ENCODE results near the gene ST6GALNAC1. TPM values are rescaled to one million over a fixed set of nuclear protein-coding genes. Genes with fewer than 3 reads are reported as not detected.

ST6GALNAC1 gene
- polyA plus RNA-seq, 3 donors = not detected

DNA sequence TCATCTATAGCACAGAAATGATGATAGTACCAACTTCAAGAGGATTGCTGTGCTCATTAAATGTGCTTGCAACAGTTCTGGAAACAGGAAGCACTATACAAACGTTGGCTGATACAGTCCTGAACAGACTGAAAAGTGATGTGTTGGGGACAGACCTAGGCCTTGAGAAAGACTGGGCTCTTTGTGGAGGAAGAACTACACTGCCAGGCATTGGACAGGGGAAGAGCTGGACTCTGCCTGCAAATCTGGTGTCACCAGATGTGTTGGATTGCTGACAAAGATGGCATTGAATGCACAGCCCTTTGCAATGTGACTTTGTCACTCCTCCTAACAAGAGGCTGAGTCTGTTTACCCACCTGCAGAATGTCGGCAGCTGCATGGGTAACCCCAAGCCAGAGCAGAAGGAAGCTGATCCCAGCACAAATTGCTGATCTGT lies 45.5 kb downstream of the ST6GALNAC1 start:
- H3K4me1 ChIP-seq (ENCODE audit: control insufficient read depth in 1 of 2, insufficient read depth in 2 of 2, low read length in 2 of 2) = peaks cover 59 to 65% of the 10 kb centered on the region in 2 donors
- H3K27ac ChIP-seq (ENCODE audit: low read depth in 1 of 2, low read length in 2 of 2) = peak overlapping the region; percentile 84 to 94

DNA sequence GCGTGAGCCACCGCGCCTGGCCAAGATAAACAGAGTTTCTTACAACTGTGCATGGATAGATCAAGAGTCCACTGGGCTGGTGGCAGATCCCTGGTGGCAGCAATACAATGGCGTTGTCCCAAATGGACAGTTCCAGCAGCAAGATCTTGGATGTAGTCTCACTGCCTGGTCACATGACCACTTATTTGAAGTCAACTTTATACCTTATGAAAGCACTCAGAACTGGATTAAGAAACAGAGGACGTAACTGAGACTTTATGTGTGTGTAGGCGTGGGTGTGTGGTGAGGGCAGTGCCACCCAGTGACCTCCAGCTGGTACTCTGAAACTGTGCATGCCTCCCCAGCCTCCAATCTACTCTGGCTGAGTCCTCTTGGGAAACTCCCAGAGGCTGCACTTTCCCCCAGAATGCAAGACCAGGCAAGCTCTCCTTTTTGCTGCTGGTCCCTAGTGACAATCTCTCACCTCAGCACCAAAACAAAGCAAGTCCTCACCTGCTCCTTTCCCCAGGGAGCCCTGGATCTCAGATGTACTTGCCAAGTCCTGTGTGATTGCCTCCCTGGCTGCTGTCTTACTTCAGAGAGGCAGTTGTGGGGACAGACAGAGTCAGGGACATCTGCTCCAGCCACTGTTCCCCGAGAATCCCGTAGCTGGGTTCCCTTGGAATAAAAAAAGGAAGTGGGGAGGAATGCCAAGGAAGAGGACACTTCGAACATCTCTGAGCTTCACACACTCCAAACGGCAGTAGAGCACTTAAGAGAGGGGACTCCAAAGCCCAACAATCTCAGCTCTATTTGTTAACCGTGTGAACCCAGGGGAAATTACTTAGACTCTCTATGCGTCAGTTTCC lies 46.2 kb downstream of the ST6GALNAC1 start:
- intact Hi-C loops (cut with micrococcal nuclease) = no loop called here
- peak overlapping the region; percentile 63 for H3K9ac ChIP-seq (ENCODE audit: insufficient read depth, low read length, poor library complexity, severe bottlenecking)
- peak overlapping the region; percentile 34 to 59 for H3K4me3 Mint-ChIP-seq
- H3K4me3 ChIP-seq (replicated peaks in 1 of 3; ENCODE audit: low read depth in 2 of 3, low read length in 3 of 3) = peak overlapping the region in 1 of 3 experiments; percentile 31
- no peaks in the 10 kb centered on the region for H3K27me3 ChIP-seq (ENCODE audit: control insufficient read depth in 2 of 2, insufficient read depth in 2 of 2, low read length in 2 of 2)
- peak overlapping the region; percentile 36 for H3K4me2 ChIP-seq (replicated peaks; ENCODE audit: extremely low read depth, low read length, poor library complexity, severe bottlenecking)
- peaks cover 62% of the 10 kb centered on the region for H3K4me1 Mint-ChIP-seq
- peaks cover 59 to 65% of the 10 kb centered on the region in 2 donors for H3K4me1 ChIP-seq (ENCODE audit: control insufficient read depth in 1 of 2, insufficient read depth in 2 of 2, low read length in 2 of 2)
- H3K9me3 ChIP-seq (replicated peaks in 1 of 2; ENCODE audit: control insufficient read depth in 1 of 2, insufficient read depth in 1 of 2, low read length in 2 of 2) = no peaks in the 10 kb centered on the region
- peak overlapping the region; percentile 89 to 98 (median 96) for H3K27ac Mint-ChIP-seq
- no peaks in the 10 kb centered on the region for H3K9me3 Mint-ChIP-seq
- DNase-seq = peak; percentile 44 to 94 (median 76)
- H4K20me1 ChIP-seq (ENCODE audit: insufficient read depth, low read length) = no peaks in the 10 kb centered on the region
- TF ChIP-seq, protein P1, sequence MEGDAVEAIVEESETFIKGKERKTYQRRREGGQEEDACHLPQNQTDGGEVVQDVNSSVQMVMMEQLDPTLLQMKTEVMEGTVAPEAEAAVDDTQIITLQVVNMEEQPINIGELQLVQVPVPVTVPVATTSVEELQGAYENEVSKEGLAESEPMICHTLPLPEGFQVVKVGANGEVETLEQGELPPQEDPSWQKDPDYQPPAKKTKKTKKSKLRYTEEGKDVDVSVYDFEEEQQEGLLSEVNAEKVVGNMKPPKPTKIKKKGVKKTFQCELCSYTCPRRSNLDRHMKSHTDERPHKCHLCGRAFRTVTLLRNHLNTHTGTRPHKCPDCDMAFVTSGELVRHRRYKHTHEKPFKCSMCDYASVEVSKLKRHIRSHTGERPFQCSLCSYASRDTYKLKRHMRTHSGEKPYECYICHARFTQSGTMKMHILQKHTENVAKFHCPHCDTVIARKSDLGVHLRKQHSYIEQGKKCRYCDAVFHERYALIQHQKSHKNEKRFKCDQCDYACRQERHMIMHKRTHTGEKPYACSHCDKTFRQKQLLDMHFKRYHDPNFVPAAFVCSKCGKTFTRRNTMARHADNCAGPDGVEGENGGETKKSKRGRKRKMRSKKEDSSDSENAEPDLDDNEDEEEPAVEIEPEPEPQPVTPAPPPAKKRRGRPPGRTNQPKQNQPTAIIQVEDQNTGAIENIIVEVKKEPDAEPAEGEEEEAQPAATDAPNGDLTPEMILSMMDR (IDR thresholded peaks at IDR 0.05) = no peak
- H2AFZ ChIP-seq (ENCODE audit: insufficient read depth, low read depth, low read length, poor library complexity, severe bottlenecking) = no peak overlapping the region
- no peaks in the 10 kb centered on the region for H3K79me2 ChIP-seq (ENCODE audit: insufficient read depth, low read length)
- H3K36me3 ChIP-seq (replicated peaks in 1 of 2; ENCODE audit: control insufficient read depth in 1 of 2, insufficient read depth in 2 of 2, low read length in 2 of 2) = no peaks in the 10 kb centered on the region
- 45% methylated on average over 9 of the region's 12 CpGs for WGBS (ENCODE audit: insufficient coverage)
- no peaks in the 10 kb centered on the region for H3K36me3 Mint-ChIP-seq
- H3K27ac ChIP-seq (ENCODE audit: low read depth in 1 of 2, low read length in 2 of 2) = peak overlapping the region; percentile 84 to 94
- H3K27me3 Mint-ChIP-seq (ENCODE audit: low read depth in 3 of 3) = peaks cover 0 to 1% (median 0%) of the 10 kb centered on the region in 3 donors

More for the DNA sequence above, 45.5 kb downstream of the ST6GALNAC1 start:
- TF ChIP-seq, protein P1 (IDR thresholded peaks at IDR 0.05) = no peak
- Mint-ChIP-seq H3K36me3 (no peaks in the 10 kb centered on the region), H3K9me3 (peaks cover 0 to 4% (median 0%) of the 10 kb centered on the region in 7 donors), H3K27ac (peak overlapping the region; percentile 89 to 98 (median 96)), H3K4me3 (peak overlapping the region; percentile 50 to 57), H3K4me1 (peaks cover 62% of the 10 kb centered on the region), H3K27me3 (ENCODE audit: low read depth in 3 of 3) (peaks cover 0 to 3% (median 0%) of the 10 kb centered on the region in 3 donors)
- Histone ChIP-seq H3K4me3 (replicated peaks in 1 of 3; ENCODE audit: low read depth in 2 of 3, low read length in 3 of 3) (peak overlapping the region in 1 of 3 experiments; percentile 32), H4K20me1 (ENCODE audit: insufficient read depth, low read length) (no peaks in the 10 kb centered on the region), H2AFZ (ENCODE audit: insufficient read depth, low read depth, low read length, poor library complexity, severe bottlenecking) (no peak overlapping the region), H3K79me2 (ENCODE audit: insufficient read depth, low read length) (no peaks in the 10 kb centered on the region), H3K4me2 (replicated peaks; ENCODE audit: extremely low read depth, low read length, poor library complexity, severe bottlenecking) (peak overlapping the region; percentile 38), H3K27me3 (ENCODE audit: control insufficient read depth in 2 of 2, insufficient read depth in 2 of 2, low read length in 2 of 2) (no peaks in the 10 kb centered on the region), H3K9me3 (replicated peaks in 1 of 2; ENCODE audit: control insufficient read depth in 1 of 2, insufficient read depth in 1 of 2, low read length in 2 of 2) (no peaks in the 10 kb centered on the region), H3K36me3 (replicated peaks in 1 of 2; ENCODE audit: control insufficient read depth in 1 of 2, insufficient read depth in 2 of 2, low read length in 2 of 2) (no peaks in the 10 kb centered on the region), H3K9ac (ENCODE audit: insufficient read depth, low read length, poor library complexity, severe bottlenecking) (peak overlapping the region; percentile 63)
- intact Hi-C loops (cut with micrococcal nuclease) = no loop called here
- DNase-seq = peak; percentile 87 to 98 (median 93)
- 0% methylated on average over 2 of the region's 2 CpGs for WGBS (ENCODE audit: insufficient coverage)
